GM19351 (cell line): ENCODE data around the gene NBAS.

Experiments used
- ATAC-seq: cut with Tn5 transposase; IDR thresholded peaks from one replicate; pipeline ENCODE4 v1.9.1; 2021; ENCODE audit warnings: mild to moderate bottlenecking, moderate library complexity; ENCODE audit not compliant: unreplicated experiment

The NBAS gene

DNA sequence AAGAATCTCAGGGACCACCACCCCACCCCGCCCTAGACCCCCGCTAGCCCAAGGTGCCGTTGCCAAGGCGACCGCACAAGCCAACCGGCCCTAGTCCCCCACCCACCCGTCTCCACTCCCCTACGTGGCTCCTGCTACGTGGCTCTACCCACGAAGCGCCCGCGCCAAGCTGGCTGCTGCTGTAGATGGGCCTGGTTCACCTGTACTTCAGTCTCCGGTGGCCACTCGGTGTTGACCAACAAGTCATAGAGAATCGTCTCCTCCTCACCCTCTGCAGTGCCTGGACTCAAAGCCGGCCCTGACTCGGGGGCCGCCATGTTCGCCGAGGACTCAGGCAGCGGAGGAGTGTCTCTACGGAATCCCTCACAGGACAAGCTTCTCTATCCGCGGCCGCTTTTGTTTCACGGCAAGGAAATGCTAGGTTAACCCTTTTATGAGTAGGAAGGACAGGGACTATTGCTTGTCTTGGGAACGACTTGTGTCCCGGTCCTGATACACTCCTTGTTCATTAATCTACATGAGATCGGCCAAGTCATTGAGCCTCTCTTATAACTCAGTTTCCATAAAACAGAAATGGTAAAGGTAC, at the start of gene NBAS:
Gene NBAS (minus strand): TSS at position 347 of the 586 bp plus-strand sequence. CDS start 30 bp downstream, at position 317.
- peak; percentile 86 for ATAC-seq

DNA sequence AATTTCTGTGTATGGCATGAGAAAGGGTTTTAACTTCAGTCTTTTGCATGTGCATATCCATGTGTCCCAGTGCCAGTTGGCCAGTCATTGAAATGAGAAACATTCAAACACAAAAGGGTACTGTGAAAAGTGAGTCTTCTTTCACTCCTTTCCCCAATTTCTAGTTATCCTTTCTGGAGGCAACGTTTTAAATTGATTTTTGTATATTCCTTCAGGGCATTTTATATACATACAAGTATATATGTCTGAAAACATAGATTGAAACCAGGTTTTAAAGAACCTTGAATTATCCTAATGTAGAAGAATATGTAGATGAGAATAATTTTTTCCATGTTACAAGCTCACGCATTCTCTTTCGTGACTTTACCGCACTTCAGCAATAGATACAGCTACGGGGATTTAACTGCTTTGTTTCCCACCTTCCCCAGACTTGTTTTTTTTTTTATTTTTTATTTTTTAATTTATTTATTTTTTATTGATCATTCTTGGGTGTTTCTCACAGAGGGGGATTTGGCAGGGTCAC, 49.4 kb upstream of the NBAS start:
- no peak for ATAC-seq

- no peak for ATAC-seq
These were observed 48.4 kb upstream of the NBAS start for GRCh38 chr2:15609341-15610042.

- no peak for ATAC-seq
These were observed 47.2 kb upstream of the NBAS start for GRCh38 chr2:15608392-15608761.

DNA sequence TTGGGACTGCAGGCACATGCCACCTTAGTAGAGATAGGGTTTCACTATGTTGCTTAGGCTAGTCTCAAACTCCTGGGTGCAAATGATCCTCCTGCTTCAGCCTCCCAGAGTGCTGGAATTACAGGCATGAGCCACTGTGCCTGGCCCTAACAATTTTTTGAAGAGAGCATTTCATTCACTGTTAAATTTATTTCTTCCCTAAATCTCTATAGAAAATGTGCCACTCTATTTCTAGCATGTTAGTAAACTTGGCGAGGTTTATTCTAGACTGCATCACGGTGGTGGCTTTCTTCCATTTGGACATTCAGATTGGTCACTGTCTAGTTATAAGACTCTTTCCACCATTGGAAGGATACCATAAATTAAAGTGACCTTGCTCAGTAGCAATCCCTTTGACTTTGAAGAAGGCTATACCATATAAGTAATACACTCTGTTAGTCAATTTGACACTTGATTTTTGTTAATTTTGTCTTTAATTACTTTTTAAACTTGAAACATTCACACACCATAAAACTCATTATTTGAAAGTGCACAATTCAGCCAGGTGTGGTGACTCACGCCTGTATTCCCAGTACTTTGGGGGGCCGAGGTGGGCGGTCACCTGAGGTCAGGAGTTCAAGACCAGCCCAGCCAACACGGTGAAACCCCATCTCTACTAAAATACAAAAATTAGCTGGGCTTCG, 46.7 kb upstream of the NBAS start:
- no peak for ATAC-seq

DNA sequence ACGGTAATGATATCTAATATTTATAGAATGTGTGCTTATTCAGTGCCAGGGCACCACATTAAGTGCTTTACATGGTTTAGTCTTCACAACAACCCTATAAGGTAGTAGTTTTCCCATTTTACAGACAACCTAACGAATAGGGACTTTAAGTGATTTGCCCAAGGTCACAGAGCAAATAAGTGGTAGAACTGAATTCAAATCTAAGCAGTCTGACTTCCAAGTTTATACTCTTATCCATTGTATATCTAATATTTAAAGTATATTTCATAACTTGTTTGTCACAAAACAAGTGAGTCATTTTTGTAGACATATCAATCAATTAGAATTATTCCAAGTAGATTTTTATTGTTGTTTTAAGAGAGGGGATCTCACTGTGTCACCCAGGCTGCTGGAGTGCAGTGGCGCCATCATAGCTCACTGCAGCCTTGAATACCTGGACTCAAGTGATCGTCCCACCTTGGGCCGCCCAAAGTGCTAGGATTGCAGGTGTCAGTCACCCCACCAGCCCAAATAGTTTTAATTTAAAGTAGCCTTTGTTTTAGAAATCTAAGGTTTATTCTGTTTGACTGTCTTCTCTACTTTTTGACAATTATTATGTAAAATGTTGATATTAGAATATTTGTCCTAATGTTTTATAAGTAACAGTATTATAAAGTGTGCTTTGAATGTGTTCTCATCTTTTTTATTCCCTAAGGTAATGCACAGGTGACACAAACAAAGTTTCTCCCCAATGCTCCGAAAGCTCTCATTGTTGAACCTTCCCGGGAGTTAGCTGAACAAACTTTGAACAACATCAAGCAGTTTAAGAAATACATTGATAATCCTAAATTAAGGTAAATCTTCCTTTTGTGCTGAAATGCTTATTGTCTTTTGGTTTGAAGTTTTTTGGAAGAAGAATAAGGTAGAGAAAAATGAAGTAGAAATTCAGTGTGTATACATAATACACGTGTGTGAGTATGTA, 45.6 kb upstream of the NBAS start:
- ATAC-seq: no peak

DNA sequence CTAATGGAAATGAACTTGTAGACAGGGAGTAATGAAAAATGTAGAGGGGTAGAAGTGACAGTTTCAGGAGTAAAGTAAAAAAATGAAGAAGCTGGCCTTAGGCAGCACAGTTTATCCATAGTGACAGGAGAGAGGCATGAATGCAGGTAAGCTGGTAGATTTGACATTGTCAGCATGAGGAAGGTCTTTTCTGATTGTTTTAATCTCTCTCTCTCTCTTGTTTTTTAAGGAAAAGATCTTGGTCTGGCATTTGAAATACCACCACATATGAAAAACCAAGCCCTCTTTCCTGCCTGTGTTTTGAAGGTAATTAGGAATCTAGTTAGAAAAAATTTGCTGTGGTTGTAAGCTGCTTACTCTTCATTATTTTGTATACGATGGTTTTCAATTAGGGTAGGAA, 44.6 kb upstream of the NBAS start:
- no peak for ATAC-seq

DNA sequence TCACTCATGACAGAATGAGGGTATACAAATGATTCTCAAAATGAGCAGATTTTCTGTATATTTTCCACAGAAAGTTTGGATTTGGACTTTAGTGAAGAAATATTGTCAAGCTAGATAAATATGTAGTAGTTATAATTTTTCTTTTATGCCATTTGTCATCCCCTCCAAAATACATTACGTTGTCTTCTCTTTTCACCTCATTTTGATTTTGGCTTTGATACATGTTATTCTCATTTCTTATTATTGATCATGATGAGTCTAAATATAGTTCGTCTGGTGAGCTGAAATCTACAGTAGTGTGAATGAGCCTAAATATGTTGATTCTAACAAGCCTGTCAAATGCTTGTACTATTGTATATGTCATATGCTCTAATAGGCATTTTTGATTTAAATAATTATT, 42.8 kb upstream of the NBAS start:
- ATAC-seq: no peak

- ATAC-seq: no peak
These were observed 42.1 kb upstream of the NBAS start for GRCh38 chr2:15603044-15603765.

GRCh38 chr2:15602393-15602792, 41.3 kb upstream of the NBAS start:
- ATAC-seq: no peak

DNA sequence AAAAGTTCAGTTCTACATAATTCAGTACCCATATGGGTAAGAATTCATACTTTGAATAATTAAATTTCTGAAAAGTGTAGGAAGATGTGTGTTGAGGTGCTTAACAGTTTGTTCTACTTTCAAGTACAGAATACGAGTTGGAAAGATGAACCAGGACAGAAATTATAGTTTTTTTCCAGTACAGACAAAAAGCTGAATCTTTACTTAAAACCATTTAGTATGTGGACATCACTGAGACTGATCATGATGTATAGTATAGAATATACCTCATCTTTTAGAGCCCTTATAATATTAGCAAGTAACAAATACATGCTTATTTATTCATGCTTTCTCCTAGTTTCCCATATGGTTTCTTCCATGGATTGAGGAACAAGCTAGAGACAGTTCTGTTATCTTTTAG, 40.5 kb upstream of the NBAS start:
- no peak for ATAC-seq

GRCh38 chr2:15599994-15600393, 38.9 kb upstream of the NBAS start:
- ATAC-seq: no peak

DNA sequence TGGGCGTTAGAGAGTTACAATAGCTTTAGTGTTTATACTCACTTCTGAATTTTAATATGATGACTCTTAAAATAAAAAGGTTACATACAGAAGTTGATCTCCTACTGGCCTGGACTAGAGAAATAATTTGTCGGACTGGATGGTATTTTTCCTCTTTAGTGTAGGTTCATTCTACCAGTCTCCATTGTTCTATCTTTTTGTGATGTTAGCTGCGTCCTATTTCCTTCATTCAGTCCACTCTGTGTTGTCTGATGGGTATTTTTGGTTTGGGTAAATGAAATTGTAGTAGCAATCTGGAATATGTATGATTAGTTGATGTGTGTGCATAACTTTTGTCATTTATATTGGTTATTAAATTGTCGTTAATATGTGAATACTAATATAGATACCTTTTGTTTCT, 35.8 kb upstream of the NBAS start:
- no peak for ATAC-seq

DNA sequence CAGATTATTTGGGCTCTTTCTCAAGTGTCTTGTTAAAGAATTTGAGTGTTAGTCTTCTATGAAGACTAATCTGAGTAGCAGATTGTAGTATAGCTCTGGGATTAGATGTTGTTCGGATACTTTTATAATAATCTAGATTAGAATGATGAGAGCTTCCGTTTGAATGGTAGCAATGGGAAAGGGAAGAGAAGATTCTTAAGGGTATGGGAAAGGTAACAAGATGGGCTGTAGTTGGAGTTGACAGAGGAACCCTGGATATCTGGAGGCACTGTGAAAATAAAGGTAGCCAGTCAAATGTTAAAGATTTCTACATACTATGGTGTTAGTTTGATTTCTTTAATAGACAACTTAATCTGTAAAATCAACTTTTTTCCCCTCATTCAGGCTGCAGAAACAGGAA, 35.2 kb upstream of the NBAS start:
- ATAC-seq: no peak

GRCh38 chr2:15595936-15596335, 34.8 kb upstream of the NBAS start:
- no peak for ATAC-seq

DNA sequence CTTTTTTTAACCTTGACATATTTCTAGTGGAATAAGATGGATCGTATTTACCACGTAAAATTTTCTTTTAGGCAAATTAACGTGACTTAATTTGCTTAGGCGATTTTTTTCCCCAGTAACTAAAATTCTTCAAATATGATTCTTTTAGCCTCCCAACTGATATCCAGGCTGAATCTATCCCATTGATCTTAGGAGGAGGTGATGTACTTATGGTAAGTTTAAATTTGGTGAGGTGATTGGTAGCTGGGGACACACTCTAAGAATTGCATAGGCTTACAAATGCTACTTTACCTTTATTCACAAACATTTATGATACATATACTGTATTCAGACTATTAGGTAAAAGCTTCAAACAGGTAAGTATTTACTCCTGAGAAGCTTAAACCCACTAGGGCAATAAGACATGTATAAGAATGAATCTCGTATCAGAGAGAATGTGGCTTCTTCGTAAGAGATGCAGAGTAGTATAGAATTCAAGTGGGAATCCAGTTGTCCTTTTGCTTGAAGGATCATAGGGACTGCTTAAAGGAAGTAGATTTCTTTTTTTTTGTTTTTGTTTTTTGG, 34.3 kb upstream of the NBAS start:
- no peak for ATAC-seq

DNA sequence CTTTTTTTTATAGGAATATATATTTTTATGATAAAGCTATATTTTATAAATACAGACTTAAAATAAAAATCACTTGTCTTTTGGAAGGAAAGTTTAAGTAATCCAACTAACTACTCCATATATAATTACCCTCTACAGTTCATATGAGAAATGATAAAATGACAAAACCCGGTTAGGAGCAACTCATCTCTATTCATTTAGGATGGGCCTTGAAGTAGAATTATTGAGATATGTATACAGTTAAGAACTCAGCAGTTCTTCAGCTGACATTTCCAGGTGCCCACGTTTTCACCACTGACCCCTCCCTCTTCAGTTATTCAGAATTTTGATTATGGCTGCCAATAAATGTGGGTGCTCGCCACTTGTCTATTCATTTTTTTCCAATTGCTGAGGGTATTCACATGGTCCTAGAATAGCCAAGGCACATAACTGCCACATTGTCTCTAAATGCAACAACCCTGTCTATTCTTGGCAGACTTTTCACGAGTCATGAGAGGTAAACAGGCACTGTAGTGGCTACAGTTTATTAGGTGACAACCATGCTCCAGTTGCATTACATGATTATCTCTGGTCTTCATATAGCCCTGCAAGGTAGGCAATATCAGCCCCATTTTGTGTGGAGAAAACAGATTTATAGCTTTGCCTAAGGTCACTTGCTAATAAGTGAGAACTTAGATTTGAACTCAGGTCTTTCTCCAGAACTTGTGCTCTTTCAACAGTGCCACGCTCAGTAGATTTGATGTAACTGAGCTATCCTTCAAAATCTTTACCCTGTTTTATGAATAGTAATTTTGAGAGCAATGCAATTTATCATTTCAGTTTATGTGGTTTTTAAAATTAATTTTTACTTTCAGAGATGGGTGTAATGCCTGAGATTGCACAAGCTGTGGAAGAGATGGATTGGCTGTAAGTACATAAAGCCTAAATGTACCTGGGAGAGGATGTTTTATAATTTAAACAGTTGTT, 33.4 kb upstream of the NBAS start:
- ATAC-seq: no peak

DNA sequence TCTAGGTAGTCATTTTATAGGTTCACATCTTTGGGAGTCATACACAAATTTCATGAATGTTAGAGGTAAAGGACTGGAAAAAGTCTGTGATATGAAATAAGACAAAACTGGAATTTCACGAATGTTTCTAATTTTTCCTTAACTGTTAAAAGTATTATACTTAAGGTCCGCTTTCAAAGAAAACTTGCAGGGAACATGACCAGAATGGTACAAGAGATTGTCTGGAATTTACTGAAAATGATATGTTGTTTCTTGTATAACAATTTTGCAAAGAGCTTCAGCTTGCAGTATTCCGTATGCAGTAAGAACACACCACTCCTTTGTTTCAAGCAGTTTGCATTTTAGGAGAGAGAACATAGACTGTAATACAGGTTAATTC, 32.2 kb upstream of the NBAS start:
- no peak for ATAC-seq
